HCT116 (cell line): ENCODE results near the gene FBXO30. TPM values are rescaled to one million over a fixed set of nuclear protein-coding genes. Genes with fewer than 3 reads are reported as not detected.

Experiments
- ATAC-seq: fragments of 200-7000 bp; cut with Tn5 transposase; 2 replicates; pipeline ENCODE4 v1.9.1; 2020; ENCODE audit warnings: mild to moderate bottlenecking, moderate library complexity
- BruUV-seq: library from RNA; stranded (reverse); fragments of 400-500 nt; replicated peaks from 2 replicates; lab custom pipeline; 2021; lab: Mats Ljungman, UMichigan
- CTCF ChIA-PET: fragments of 300-600 bp; sonication (Branson Sonifier 250); formaldehyde crosslinking; loops from one replicate; lab custom pipeline; 2021; ENCODE audit warnings: antibody characterized with exemption; lab: Charles Lee
- POLR2A ChIA-PET: fragments of 300-600, 350-600 bp; sonication (Branson Sonifier 250); formaldehyde crosslinking; loops from one replicate; lab custom pipeline; 2021; ENCODE audit warnings: antibody characterized with exemption; lab: Charles Lee
- RAD21 ChIA-PET, 2 experiments: fragments of 300-600 bp; sonication (Branson Sonifier 250); formaldehyde crosslinking; loops; one replicate each; lab custom pipeline; 2023; ENCODE audit warnings: low total read pairs in 2 of 2; ENCODE audit not compliant: uncharacterized antibody in 2 of 2, unreplicated experiment in 2 of 2, low non-redundant PET in 1 of 2; lab: Charles Lee
- DNase-seq: peaks from one replicate; pipeline ENCODE4 v3.0.0-alpha.2; 2010; ENCODE audit warnings: low read depth, low spot score
- H2AFZ ChIP-seq: fragments of 200-600 bp; shearing (Covaris generic), sonication (generic); 2 replicates; pipeline ENCODE4 v1.6.1; 2017; ENCODE audit warnings: low read depth, mixed run types, mixed read lengths, antibody characterized with exemption, low read length; ENCODE audit not compliant: poor library complexity, severe bottlenecking
- H3K27ac ChIP-seq: 2 replicates; pipeline ENCODE4 v1.5.1; 2012; ENCODE audit warnings: low read depth, low read length
- H3K27me3 ChIP-seq: fragments of 200-600 bp; sonication (generic); 2 replicates; pipeline ENCODE4 v1.6.1; 2016; ENCODE audit warnings: mixed run types, low read length, mixed read lengths; ENCODE audit not compliant: insufficient read depth
- H3K36me3 ChIP-seq, 2 experiments: fragments of 200-500 bp in 1 of 2; fragments of 200-600 bp in 1 of 2; sonication (Bioruptor generic) in 1 of 2; sonication (generic) in 1 of 2; 2 replicates each; pipeline versions ENCODE4 v1.5.1 to v1.6.1; 2014 to 2016; ENCODE audit warnings: low read length in 2 of 2, inconsistent platforms in 1 of 2, mixed read lengths in 1 of 2, mixed run types in 1 of 2; ENCODE audit not compliant: insufficient read depth in 2 of 2, control insufficient read depth in 1 of 2
- H3K4me1 ChIP-seq, 2 experiments: fragments of 200-600 bp in 1 of 2; sonication (generic) in 1 of 2; 2 replicates each; pipeline versions ENCODE4 v1.5.1 to v1.6.1; 2012 to 2017; ENCODE audit warnings: low read length in 2 of 2, inconsistent platforms in 1 of 2, mild to moderate bottlenecking in 1 of 2, mixed read lengths in 1 of 2, mixed run types in 1 of 2, moderate library complexity in 1 of 2; ENCODE audit not compliant: insufficient read depth in 2 of 2, control insufficient read depth in 1 of 2
- H3K4me2 ChIP-seq: fragments of 200-600 bp; sonication (generic); 2 replicates; pipeline ENCODE4 v1.6.1; 2017; ENCODE audit warnings: mixed run types, low read length, mixed read lengths
- H3K4me3 ChIP-seq, 2 experiments: fragments of 200-600 bp in 1 of 2; sonication (generic) in 1 of 2; replicated peaks in 1 of 2; 2 replicates each; pipeline ENCODE4 v1.5.1; 2011 to 2016; ENCODE audit warnings: low read length in 2 of 2, control low read depth in 1 of 2, low read depth in 1 of 2, mild to moderate bottlenecking in 1 of 2, mixed read lengths in 1 of 2, mixed run types in 1 of 2
- H3K79me2 ChIP-seq: fragments of 200-600 bp; sonication (generic); 2 replicates; pipeline ENCODE4 v1.6.1; 2017; ENCODE audit warnings: mild to moderate bottlenecking, mixed run types, low read length, moderate library complexity, mixed read lengths; ENCODE audit not compliant: insufficient read depth
- H3K9ac ChIP-seq: fragments of 200-600 bp; sonication (generic); 2 replicates; pipeline ENCODE4 v1.6.1; 2016; ENCODE audit warnings: low read length, mixed read lengths
- H3K9me2 ChIP-seq: fragments of 200-600 bp; sonication (generic), shearing (Covaris generic); 2 replicates; pipeline ENCODE4 v1.6.1; 2017; ENCODE audit warnings: mixed run types, mild to moderate bottlenecking, moderate library complexity; ENCODE audit not compliant: insufficient read depth
- H3K9me3 ChIP-seq, 2 experiments: fragments of 200-500 bp in 1 of 2; fragments of 200-600 bp in 1 of 2; sonication (Bioruptor generic) in 1 of 2; sonication (generic) in 1 of 2; 2 replicates each; pipeline ENCODE4 v1.6.1; 2014 to 2017; ENCODE audit warnings: low read length in 2 of 2, mixed read lengths in 2 of 2, inconsistent platforms in 1 of 2, low read depth in 1 of 2, mild to moderate bottlenecking in 1 of 2, mixed run types in 1 of 2, moderate library complexity in 1 of 2; ENCODE audit not compliant: control insufficient read depth in 1 of 2, insufficient read depth in 1 of 2
- H4K20me1 ChIP-seq: fragments of 200-600 bp; sonication (generic), shearing (Covaris generic); 2 replicates; pipeline ENCODE4 v1.6.1; 2017; ENCODE audit warnings: mixed run types, mild to moderate bottlenecking, moderate library complexity; ENCODE audit not compliant: insufficient read depth
- ATF3 ChIP-seq: IDR thresholded peaks from 2 replicates; pipeline ENCODE4 v1.6.1; 2012
- CEBPB ChIP-seq: IDR thresholded peaks from 2 replicates; pipeline ENCODE4 v1.6.1; 2012; ENCODE audit warnings: low read depth
- CTCF ChIP-seq, 3 experiments: fragments of 200-600 bp in 1 of 3; sonication (generic) in 1 of 3; IDR thresholded peaks in 2 of 3; conservative IDR thresholded peaks in 1 of 3; 2 replicates each; pipeline ENCODE4 v1.5.1; 2012 to 2017; ENCODE audit warnings: low read depth in 2 of 3, low read length in 2 of 3, antibody characterized with exemption in 1 of 3, borderline replicate concordance in 1 of 3, control low read depth in 1 of 3, mild to moderate bottlenecking in 1 of 3, mixed read lengths in 1 of 3, mixed run types in 1 of 3, moderate library complexity in 1 of 3; ENCODE audit not compliant: insufficient read depth in 1 of 3
- EGR1 ChIP-seq: IDR thresholded peaks from 2 replicates; pipeline ENCODE4 v1.6.1; 2012; ENCODE audit warnings: low read depth
- EZH2phosphoT487 ChIP-seq: fragments of 200-600 bp; IDR thresholded peaks from 2 replicates; pipeline ENCODE4 v1.6.1; 2018; ENCODE audit warnings: antibody characterized with exemption, borderline replicate concordance
- JUND ChIP-seq: IDR thresholded peaks from 2 replicates; pipeline ENCODE4 v1.6.1; 2012
- POLR2A ChIP-seq: IDR thresholded peaks from 2 replicates; pipeline ENCODE4 v1.7.0; 2011; ENCODE audit warnings: borderline replicate concordance; ENCODE audit not compliant: insufficient read depth, insufficient read length; ENCODE audit errors: extremely low read depth
- POLR2AphosphoS5 ChIP-seq: IDR thresholded peaks from 2 replicates; pipeline ENCODE4 v1.6.1; 2011; ENCODE audit warnings: mild to moderate bottlenecking, low read depth, low read length, moderate library complexity
- SIN3A ChIP-seq: IDR thresholded peaks from 2 replicates; pipeline ENCODE4 v1.6.1; 2012; ENCODE audit warnings: low read depth
- SP1 ChIP-seq: IDR thresholded peaks from 2 replicates; pipeline ENCODE4 v1.6.1; 2012; ENCODE audit warnings: low read depth
- SRF ChIP-seq: IDR thresholded peaks from 2 replicates; pipeline ENCODE4 v1.6.1; 2012; ENCODE audit warnings: low read depth
- TCF7L2 ChIP-seq: IDR thresholded peaks from 2 replicates; pipeline ENCODE4 v1.7.0; 2011; ENCODE audit warnings: borderline replicate concordance, inconsistent platforms; ENCODE audit not compliant: insufficient read depth, insufficient read length; ENCODE audit errors: extremely low read depth
- ZFX ChIP-seq: fragments of 450-650 bp; IDR thresholded peaks from 2 replicates; pipeline ENCODE4 v1.6.1; 2017
- ZNF274 ChIP-seq: fragments of 200-500 bp; sonication (Bioruptor generic); IDR thresholded peaks from 2 replicates; pipeline ENCODE4 v1.6.1; 2014; ENCODE audit warnings: mild to moderate bottlenecking, low read depth, low read length, inconsistent platforms
- intact Hi-C: fragments of 100-400 bp; cut with micrococcal nuclease; formaldehyde crosslinking; loops from 2 replicates; pipeline ENCODE4 v1.10.0; 2022
- total RNA-seq: library from RNA; stranded (reverse); gene quantifications from one replicate; pipeline ENCODE4 v1.2.1, GENCODE V29; 2021; ENCODE audit not compliant: unreplicated experiment
- TF ChIP-seq, protein P1 (sequence below): IDR thresholded peaks from 2 replicates; pipeline ENCODE4 v1.6.1; 2012
- TF ChIP-seq, protein P2 (sequence below): IDR thresholded peaks from 2 replicates; pipeline ENCODE4 v1.6.1; 2011; ENCODE audit warnings: mild to moderate bottlenecking, low read length, moderate library complexity; ENCODE audit not compliant: insufficient replicate concordance; ENCODE audit errors: extremely low read depth

FBXO30 gene
- total RNA-seq, 1 experiment from 2014 or later = 9.1 TPM

- no peak overlapping the region for H3K4me2 ChIP-seq
- no peaks in the 10 kb centered on the region for H3K36me3 ChIP-seq
- ChIA-PET RAD21 (no interaction called here), POLR2A (no interaction called here), CTCF (no interaction called here)
- ATAC-seq (no peak), DNase-seq (no peak)
- H3K79me2 ChIP-seq = no peaks in the 10 kb centered on the region
- H3K9ac ChIP-seq = no peak overlapping the region
- BruUV-seq = no TSS peak
- H3K27me3 ChIP-seq = no peaks in the 10 kb centered on the region
- no peak overlapping the region for H2AFZ ChIP-seq
- H3K4me1 ChIP-seq = no peaks in the 10 kb centered on the region
- H3K9me2 ChIP-seq = no peaks in the 10 kb centered on the region
- H3K27ac ChIP-seq = no peak overlapping the region
- no peak overlapping the region for H3K4me3 ChIP-seq
- TF ChIP-seq TCF7L2 (no peak), CEBPB (no peak), ATF3 (no peak)
- intact Hi-C loops = no loop called here
- H4K20me1 ChIP-seq = no peaks in the 10 kb centered on the region
- H3K9me3 ChIP-seq = no peaks in the 10 kb centered on the region
Measured at GRCh38 chr6:145850671-145851070, 36.1 kb upstream of the FBXO30 start.

DNA sequence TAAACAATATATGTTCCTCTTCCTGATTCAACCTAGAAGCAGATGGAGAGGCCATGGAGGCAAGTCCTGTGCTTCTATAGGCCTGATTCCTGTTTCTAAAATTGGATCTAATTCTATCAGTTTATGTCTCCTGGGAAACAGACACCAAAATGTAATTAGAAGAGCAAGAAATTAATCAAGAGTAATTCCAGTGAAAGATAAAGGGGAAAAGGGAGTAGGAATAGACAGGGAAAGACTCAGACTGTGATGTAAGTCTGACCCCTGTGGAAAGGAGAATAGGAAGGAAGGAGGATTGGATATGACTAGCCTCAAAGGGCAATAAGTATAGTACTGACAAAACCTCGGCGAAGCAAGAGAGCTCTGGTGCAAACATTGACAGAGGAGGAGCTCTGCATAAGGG, 33.9 kb upstream of the FBXO30 start:
- intact Hi-C loops = no loop called here
- TF ChIP-seq ZFX = no peak
- no peak for TF ChIP-seq JUND
- no peak for TF ChIP-seq SP1
- no peak for TF ChIP-seq EGR1
- TF ChIP-seq ZNF274 = no peak
- no peak for TF ChIP-seq SIN3A
- TF ChIP-seq, protein P1, sequence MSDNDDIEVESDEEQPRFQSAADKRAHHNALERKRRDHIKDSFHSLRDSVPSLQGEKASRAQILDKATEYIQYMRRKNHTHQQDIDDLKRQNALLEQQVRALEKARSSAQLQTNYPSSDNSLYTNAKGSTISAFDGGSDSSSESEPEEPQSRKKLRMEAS = no peak
- no peak for TF ChIP-seq CTCF (IDR thresholded peaks at IDR 0.05 in 2 of 3, conservative IDR thresholded peaks at IDR 0.05 in 1 of 3; ENCODE audit: borderline replicate concordance in 1 of 3, insufficient read depth in 1 of 3, low read depth in 2 of 3, low read length in 2 of 3)
- TF ChIP-seq POLR2A = no peak
- TF ChIP-seq, protein P2, sequence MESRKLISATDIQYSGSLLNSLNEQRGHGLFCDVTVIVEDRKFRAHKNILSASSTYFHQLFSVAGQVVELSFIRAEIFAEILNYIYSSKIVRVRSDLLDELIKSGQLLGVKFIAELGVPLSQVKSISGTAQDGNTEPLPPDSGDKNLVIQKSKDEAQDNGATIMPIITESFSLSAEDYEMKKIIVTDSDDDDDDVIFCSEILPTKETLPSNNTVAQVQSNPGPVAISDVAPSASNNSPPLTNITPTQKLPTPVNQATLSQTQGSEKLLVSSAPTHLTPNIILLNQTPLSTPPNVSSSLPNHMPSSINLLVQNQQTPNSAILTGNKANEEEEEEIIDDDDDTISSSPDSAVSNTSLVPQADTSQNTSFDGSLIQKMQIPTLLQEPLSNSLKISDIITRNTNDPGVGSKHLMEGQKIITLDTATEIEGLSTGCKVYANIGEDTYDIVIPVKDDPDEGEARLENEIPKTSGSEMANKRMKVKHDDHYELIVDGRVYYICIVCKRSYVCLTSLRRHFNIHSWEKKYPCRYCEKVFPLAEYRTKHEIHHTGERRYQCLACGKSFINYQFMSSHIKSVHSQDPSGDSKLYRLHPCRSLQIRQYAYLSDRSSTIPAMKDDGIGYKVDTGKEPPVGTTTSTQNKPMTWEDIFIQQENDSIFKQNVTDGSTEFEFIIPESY = no peak
- no peak for TF ChIP-seq POLR2AphosphoS5
- no peak for TF ChIP-seq EZH2phosphoT487
- no peak for TF ChIP-seq SRF
- BruUV-seq = no TSS peak
- Histone ChIP-seq H3K27me3 (no peaks in the 10 kb centered on the region), H3K79me2 (no peaks in the 10 kb centered on the region), H3K4me1 (no peaks in the 10 kb centered on the region), H4K20me1 (no peaks in the 10 kb centered on the region), H3K9me3 (no peaks in the 10 kb centered on the region), H3K4me3 (no peak overlapping the region), H3K27ac (no peak overlapping the region), H3K4me2 (no peak overlapping the region), H3K9me2 (no peaks in the 10 kb centered on the region; the same call in 1 of the 2 replicates), H2AFZ (no peak overlapping the region), H3K36me3 (no peaks in the 10 kb centered on the region), H3K9ac (no peak overlapping the region)
- ATAC-seq (no peak), DNase-seq (no peak)
- ChIA-PET RAD21 (no interaction called here), CTCF (no interaction called here), POLR2A (no interaction called here)
